WTC11 (cell line): ENCODE results near the gene HOXA13. TPM values are rescaled to one million over a fixed set of nuclear protein-coding genes. Genes with fewer than 3 reads are reported as not detected.

Experiments
- ATAC-seq: fragments of 200-7000 bp; cut with Tn5 transposase; 2 replicates; pipeline ENCODE4 v1.10.0; 2021; ENCODE audit warnings: mild to moderate bottlenecking, moderate library complexity
- CTCF ChIA-PET: fragments of 300-600 bp; sonication (Branson Sonifier 250); formaldehyde crosslinking; loops from one replicate; lab custom pipeline; 2021; ENCODE audit warnings: antibody characterized with exemption; lab: Charles Lee
- POLR2A ChIA-PET: fragments of 350-600 bp; sonication (Branson Sonifier 250); formaldehyde crosslinking; loops from one replicate; lab custom pipeline; 2021; ENCODE audit warnings: antibody characterized with exemption; lab: Charles Lee
- DNase-seq: peaks from one replicate; pipeline ENCODE4 v3.0.0; 2021; ENCODE audit warnings: low spot score
- H3K27ac Mint-ChIP-seq: 2 replicates; pipeline ENCODE4 v1.8.0; 2021; ENCODE audit warnings: mixed read lengths
- H3K27me3 Mint-ChIP-seq: 2 replicates; pipeline ENCODE4 v1.8.0; 2021; ENCODE audit warnings: low read depth, mild to moderate bottlenecking, moderate library complexity, mixed read lengths
- H3K36me3 Mint-ChIP-seq: 2 replicates; pipeline ENCODE4 v1.8.0; 2021; ENCODE audit warnings: mixed read lengths
- H3K4me1 Mint-ChIP-seq: 2 replicates; pipeline ENCODE4 v1.8.0; 2022; ENCODE audit warnings: mixed read lengths
- H3K4me3 Mint-ChIP-seq: 2 replicates; pipeline ENCODE4 v1.8.0; 2021; ENCODE audit warnings: mild to moderate bottlenecking, moderate library complexity, mixed read lengths
- H3K9me3 Mint-ChIP-seq: 2 replicates; pipeline ENCODE4 v1.8.0; 2021; ENCODE audit warnings: mixed read lengths
- CREM ChIP-seq: sonication (generic); formaldehyde crosslinking; IDR thresholded peaks from 2 replicates; pipeline ENCODE4 v1.8.1; 2022; ENCODE audit warnings: mild to moderate bottlenecking, missing genetic modification reagents, moderate library complexity
- EMX1 ChIP-seq: fragments of 250-450 bp; sonication (Bioruptor Pico); IDR thresholded peaks from 2 replicates; pipeline ENCODE4 v1.8.0; 2021; ENCODE audit warnings: mild to moderate bottlenecking
- ETV6 ChIP-seq: sonication (generic); formaldehyde crosslinking; IDR thresholded peaks from 2 replicates; pipeline ENCODE4 v1.8.1; 2022; ENCODE audit warnings: mild to moderate bottlenecking, missing genetic modification reagents
- GRHL2 ChIP-seq: fragments of 250-450 bp; sonication (Bioruptor Pico); IDR thresholded peaks from 2 replicates; pipeline ENCODE4 v1.8.0; 2022; ENCODE audit warnings: mild to moderate bottlenecking, moderate library complexity; ENCODE audit not compliant: insufficient replicate concordance, severe bottlenecking
- JAZF1 ChIP-seq: fragments of 250-450 bp; sonication (Bioruptor Pico); IDR thresholded peaks from 2 replicates; pipeline ENCODE4 v1.9.0; 2021; ENCODE audit warnings: moderate library complexity, mild to moderate bottlenecking, inconsistent platforms
- JUN ChIP-seq: sonication (generic); formaldehyde crosslinking; IDR thresholded peaks from 2 replicates; pipeline ENCODE4 v1.8.0; 2023; ENCODE audit warnings: mild to moderate bottlenecking, missing genetic modification reagents
- MXD4 ChIP-seq: fragments of 250-450 bp; sonication (Bioruptor Pico); IDR thresholded peaks from 2 replicates; pipeline ENCODE4 v1.8.0; 2021; ENCODE audit warnings: mild to moderate bottlenecking, moderate library complexity, borderline replicate concordance
- NR2C2 ChIP-seq: sonication (generic); formaldehyde crosslinking; IDR thresholded peaks from 2 replicates; pipeline ENCODE4 v1.8.0; 2022; ENCODE audit warnings: mild to moderate bottlenecking, missing genetic modification reagents
- ZNF219 ChIP-seq: sonication (generic); formaldehyde crosslinking; IDR thresholded peaks from 2 replicates; pipeline ENCODE4 v1.8.0; 2023; ENCODE audit warnings: missing genetic modification reagents, mild to moderate bottlenecking, borderline replicate concordance
- ZNF232 ChIP-seq: sonication (generic); formaldehyde crosslinking; IDR thresholded peaks from 2 replicates; pipeline ENCODE4 v1.8.0; 2022; ENCODE audit warnings: mild to moderate bottlenecking, missing genetic modification reagents
- ZNF416 ChIP-seq: fragments of 250-450 bp; sonication (Bioruptor Pico); IDR thresholded peaks from 2 replicates; pipeline ENCODE4 v1.9.0; 2021; ENCODE audit warnings: mild to moderate bottlenecking, inconsistent platforms
- ZNF671 ChIP-seq: fragments of 250-450 bp; sonication (Bioruptor Pico); IDR thresholded peaks from 2 replicates; pipeline ENCODE4 v1.8.0; 2021; ENCODE audit warnings: mild to moderate bottlenecking
- total RNA-seq: library from RNA; stranded (reverse); gene quantifications from 3 replicates; pipeline ENCODE4 v1.2.3, GENCODE V29; 2021
- TF ChIP-seq, protein P1 (sequence below): sonication (generic); formaldehyde crosslinking; IDR thresholded peaks from 2 replicates; pipeline ENCODE4 v1.8.1; 2023; ENCODE audit warnings: mild to moderate bottlenecking, moderate library complexity, missing genetic modification reagents
- TF ChIP-seq, protein P2 (sequence below): sonication (generic); formaldehyde crosslinking; IDR thresholded peaks from 2 replicates; pipeline ENCODE4 v1.8.0; 2023; ENCODE audit warnings: mild to moderate bottlenecking, missing genetic modification reagents
- TF ChIP-seq, protein P3 (sequence below): sonication (generic); formaldehyde crosslinking; IDR thresholded peaks from 2 replicates; pipeline ENCODE4 v1.8.0; 2022; ENCODE audit warnings: mild to moderate bottlenecking, missing genetic modification reagents
- TF ChIP-seq, protein P4 (sequence below): sonication (generic); formaldehyde crosslinking; IDR thresholded peaks from 2 replicates; pipeline ENCODE4 v1.8.1; 2023; ENCODE audit warnings: mild to moderate bottlenecking, missing genetic modification reagents
- TF ChIP-seq, protein P5 (sequence below): fragments of 250-450 bp; sonication (Bioruptor Pico); IDR thresholded peaks from 2 replicates; pipeline ENCODE4 v1.8.0; 2021; ENCODE audit warnings: mild to moderate bottlenecking

HOXA13 gene
- total RNA-seq, 1 experiment from 2014 or later = not detected

DNA sequence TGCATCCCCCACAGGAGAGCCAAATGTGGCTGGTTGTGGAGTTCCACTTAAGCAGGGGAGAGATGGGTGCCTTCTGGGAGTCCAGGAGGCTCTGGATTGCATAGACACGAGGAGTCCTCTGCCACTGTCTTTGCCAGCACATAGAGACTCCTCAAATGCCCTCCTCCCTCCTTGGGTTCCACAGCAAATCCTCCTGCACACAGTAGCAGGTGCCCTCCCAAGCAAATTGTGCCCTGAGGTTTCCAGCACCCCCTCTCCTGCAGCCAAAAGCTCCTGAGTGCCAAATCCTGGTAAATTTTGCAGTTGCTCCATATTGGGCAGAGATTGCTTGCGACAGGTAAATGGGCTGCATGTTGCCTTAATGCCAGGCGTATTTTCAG is 48.5 kb upstream of the HOXA13 start (continued):
- TF ChIP-seq ZNF219 (CRISPR knock-in tag) = no peak

DNA sequence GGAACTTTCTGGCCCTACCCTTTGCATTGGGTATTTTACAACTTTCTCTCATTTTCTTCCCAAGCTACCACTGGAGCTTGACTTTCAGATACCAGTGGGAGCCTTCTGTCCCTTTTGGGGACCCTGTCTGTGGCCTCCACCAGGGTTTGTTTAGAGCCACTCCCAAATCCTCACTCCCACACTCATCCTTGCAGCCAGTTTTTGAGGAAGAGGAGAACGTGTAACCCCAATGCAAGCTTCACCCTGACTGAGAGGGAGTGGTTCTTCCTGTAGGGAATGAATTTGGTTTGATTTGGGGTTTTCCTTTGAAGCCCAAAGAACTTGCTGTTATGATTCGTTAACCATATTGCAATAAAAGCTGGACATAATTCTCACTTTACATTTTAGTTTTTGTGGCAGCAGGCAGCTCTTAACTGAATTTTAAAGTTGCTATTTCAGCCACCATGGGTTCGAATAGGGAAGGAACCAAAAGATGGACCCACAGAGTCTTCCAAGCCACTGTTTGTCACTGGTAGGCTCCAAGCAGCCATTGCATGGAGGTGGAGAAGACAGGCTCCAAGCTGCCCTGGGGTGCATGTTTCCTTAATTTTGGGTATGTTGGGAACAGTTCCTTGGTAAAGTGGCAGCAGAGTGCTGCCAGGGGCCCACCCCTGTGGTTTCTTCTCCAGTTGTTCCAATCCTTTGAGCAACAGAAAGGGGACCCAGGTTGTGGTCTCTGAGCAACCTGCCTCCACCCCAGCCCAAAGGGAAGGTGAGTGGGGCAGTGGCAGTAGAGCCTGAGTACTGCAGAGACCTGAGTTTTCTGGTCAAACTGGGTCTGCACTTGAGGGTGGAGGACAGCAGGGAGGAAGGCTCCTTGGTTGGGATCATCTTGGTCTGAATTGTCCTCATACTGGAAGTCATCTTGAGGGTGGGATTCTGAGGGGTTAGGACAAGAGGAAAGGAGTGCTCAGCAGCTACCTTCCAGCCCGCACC is 47.8 kb upstream of the HOXA13 start:
- H3K27ac Mint-ChIP-seq = no peak overlapping the region
- peaks cover 43% of the 10 kb centered on the region for H3K4me1 Mint-ChIP-seq
- TF ChIP-seq, protein P1, sequence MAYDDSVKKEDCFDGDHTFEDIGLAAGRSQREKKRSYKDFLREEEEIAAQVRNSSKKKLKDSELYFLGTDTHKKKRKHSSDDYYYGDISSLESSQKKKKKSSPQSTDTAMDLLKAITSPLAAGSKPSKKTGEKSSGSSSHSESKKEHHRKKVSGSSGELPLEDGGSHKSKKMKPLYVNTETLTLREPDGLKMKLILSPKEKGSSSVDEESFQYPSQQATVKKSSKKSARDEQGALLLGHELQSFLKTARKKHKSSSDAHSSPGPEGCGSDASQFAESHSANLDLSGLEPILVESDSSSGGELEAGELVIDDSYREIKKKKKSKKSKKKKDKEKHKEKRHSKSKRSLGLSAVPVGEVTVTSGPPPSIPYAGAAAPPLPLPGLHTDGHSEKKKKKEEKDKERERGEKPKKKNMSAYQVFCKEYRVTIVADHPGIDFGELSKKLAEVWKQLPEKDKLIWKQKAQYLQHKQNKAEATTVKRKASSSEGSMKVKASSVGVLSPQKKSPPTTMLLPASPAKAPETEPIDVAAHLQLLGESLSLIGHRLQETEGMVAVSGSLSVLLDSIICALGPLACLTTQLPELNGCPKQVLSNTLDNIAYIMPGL = no peak
- no peak for TF ChIP-seq ZNF232 (CRISPR knock-in tag)
- no peak for TF ChIP-seq CREM (CRISPR knock-in tag)
- TF ChIP-seq, protein P2, sequence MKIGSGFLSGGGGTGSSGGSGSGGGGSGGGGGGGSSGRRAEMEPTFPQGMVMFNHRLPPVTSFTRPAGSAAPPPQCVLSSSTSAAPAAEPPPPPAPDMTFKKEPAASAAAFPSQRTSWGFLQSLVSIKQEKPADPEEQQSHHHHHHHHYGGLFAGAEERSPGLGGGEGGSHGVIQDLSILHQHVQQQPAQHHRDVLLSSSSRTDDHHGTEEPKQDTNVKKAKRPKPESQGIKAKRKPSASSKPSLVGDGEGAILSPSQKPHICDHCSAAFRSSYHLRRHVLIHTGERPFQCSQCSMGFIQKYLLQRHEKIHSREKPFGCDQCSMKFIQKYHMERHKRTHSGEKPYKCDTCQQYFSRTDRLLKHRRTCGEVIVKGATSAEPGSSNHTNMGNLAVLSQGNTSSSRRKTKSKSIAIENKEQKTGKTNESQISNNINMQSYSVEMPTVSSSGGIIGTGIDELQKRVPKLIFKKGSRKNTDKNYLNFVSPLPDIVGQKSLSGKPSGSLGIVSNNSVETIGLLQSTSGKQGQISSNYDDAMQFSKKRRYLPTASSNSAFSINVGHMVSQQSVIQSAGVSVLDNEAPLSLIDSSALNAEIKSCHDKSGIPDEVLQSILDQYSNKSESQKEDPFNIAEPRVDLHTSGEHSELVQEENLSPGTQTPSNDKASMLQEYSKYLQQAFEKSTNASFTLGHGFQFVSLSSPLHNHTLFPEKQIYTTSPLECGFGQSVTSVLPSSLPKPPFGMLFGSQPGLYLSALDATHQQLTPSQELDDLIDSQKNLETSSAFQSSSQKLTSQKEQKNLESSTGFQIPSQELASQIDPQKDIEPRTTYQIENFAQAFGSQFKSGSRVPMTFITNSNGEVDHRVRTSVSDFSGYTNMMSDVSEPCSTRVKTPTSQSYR (CRISPR knock-in tag) = no peak
- DNase-seq (no peak), ATAC-seq (no peak)
- H3K9me3 Mint-ChIP-seq = no peaks in the 10 kb centered on the region
- ChIA-PET POLR2A (no interaction called here), CTCF (interaction anchor here (0.6 to 2.3 kb wide), 4 partner anchors 13 to 68 kb away, joined by 3 to 9 read pairs (median 6); no protein-coding TSS in a partner anchor)
- peaks cover 100% of the 10 kb centered on the region for H3K27me3 Mint-ChIP-seq
- H3K4me3 Mint-ChIP-seq = no peak overlapping the region
- H3K36me3 Mint-ChIP-seq = peaks cover 3% of the 10 kb centered on the region; the same call in 1 of the 2 replicates

DNA sequence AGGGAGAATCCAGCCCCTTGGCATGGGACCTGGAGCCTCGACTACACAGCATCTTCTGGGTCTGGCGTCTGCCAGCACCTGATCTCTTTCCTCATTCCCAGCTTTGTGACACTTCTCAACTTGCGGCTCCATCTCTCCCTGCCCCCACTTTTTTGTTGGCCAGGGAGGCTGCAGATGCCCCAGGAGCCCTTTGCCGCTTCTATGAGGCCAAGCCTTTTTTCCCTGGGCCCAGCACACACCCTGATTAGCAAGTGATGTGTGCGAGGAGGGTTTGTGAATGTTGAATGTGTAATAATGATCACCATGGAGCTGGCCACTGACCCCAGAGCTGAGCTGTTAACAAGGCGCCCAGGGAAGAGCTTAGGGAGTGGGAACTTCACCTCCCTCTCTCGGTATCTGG is 47.1 kb upstream of the HOXA13 start:
- DNase-seq = no peak
- H3K4me1 Mint-ChIP-seq = peaks cover 47% of the 10 kb centered on the region
- CTCF ChIA-PET = interaction anchor here (0.5 to 2.2 kb wide), 5 partner anchors 12 to 1678 kb away, joined by 3 to 9 read pairs (median 3); no protein-coding TSS in a partner anchor
- H3K36me3 Mint-ChIP-seq = peaks cover 3% of the 10 kb centered on the region; the same call in 1 of the 2 replicates
- H3K4me3 Mint-ChIP-seq = peak overlapping the region; percentile 22; the same call in 1 of the 2 replicates
- POLR2A ChIA-PET = no interaction called here
- ATAC-seq = no peak
- no peak overlapping the region for H3K27ac Mint-ChIP-seq
- H3K9me3 Mint-ChIP-seq = no peaks in the 10 kb centered on the region
- H3K27me3 Mint-ChIP-seq = peaks cover 100% of the 10 kb centered on the region
- TF ChIP-seq ZNF416 (CRISPR knock-in tag) = no peak
- TF ChIP-seq, protein P3, sequence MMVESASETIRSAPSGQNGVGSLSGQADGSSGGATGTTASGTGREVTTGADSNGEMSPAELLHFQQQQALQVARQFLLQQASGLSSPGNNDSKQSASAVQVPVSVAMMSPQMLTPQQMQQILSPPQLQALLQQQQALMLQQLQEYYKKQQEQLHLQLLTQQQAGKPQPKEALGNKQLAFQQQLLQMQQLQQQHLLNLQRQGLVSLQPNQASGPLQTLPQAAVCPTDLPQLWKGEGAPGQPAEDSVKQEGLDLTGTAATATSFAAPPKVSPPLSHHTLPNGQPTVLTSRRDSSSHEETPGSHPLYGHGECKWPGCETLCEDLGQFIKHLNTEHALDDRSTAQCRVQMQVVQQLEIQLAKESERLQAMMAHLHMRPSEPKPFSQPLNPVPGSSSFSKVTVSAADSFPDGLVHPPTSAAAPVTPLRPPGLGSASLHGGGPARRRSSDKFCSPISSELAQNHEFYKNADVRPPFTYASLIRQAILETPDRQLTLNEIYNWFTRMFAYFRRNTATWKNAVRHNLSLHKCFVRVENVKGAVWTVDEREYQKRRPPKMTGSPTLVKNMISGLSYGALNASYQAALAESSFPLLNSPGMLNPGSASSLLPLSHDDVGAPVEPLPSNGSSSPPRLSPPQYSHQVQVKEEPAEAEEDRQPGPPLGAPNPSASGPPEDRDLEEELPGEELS (CRISPR knock-in tag) = no peak
- TF ChIP-seq, protein P2 (CRISPR knock-in tag) = no peak
- no peak for TF ChIP-seq ZNF671 (CRISPR knock-in tag)
- no peak for TF ChIP-seq NR2C2 (CRISPR knock-in tag)
- TF ChIP-seq EMX1 (CRISPR knock-in tag) = no peak
- no peak for TF ChIP-seq GRHL2
- TF ChIP-seq, protein P4, sequence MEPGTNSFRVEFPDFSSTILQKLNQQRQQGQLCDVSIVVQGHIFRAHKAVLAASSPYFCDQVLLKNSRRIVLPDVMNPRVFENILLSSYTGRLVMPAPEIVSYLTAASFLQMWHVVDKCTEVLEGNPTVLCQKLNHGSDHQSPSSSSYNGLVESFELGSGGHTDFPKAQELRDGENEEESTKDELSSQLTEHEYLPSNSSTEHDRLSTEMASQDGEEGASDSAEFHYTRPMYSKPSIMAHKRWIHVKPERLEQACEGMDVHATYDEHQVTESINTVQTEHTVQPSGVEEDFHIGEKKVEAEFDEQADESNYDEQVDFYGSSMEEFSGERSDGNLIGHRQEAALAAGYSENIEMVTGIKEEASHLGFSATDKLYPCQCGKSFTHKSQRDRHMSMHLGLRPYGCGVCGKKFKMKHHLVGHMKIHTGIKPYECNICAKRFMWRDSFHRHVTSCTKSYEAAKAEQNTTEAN (CRISPR knock-in tag) = no peak
- TF ChIP-seq, protein P5, sequence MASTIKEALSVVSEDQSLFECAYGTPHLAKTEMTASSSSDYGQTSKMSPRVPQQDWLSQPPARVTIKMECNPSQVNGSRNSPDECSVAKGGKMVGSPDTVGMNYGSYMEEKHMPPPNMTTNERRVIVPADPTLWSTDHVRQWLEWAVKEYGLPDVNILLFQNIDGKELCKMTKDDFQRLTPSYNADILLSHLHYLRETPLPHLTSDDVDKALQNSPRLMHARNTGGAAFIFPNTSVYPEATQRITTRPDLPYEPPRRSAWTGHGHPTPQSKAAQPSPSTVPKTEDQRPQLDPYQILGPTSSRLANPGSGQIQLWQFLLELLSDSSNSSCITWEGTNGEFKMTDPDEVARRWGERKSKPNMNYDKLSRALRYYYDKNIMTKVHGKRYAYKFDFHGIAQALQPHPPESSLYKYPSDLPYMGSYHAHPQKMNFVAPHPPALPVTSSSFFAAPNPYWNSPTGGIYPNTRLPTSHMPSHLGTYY (CRISPR knock-in tag) = no peak
- TF ChIP-seq ETV6 = no peak
- TF ChIP-seq MXD4 = no peak
- no peak for TF ChIP-seq JUN (CRISPR knock-in tag)
- TF ChIP-seq JAZF1 = no peak
